Keratinocyte (primary cell): ENCODE results near the gene RHOF.

Experiments used
- CTCF ChIP-seq, 3 experiments: IDR thresholded peaks in 1 of 3; conservative IDR thresholded peaks in 1 of 3; optimal IDR thresholded peaks in 1 of 3; 2 replicates in 2 of 3; 3 replicates in 1 of 3; pipeline versions ENCODE3 to v1.5.1; 2011; ENCODE audit warnings: low read length in 3 of 3, mild to moderate bottlenecking in 3 of 3, moderate library complexity in 2 of 3, control low read depth in 1 of 3, inconsistent platforms in 1 of 3; ENCODE audit not compliant: insufficient read depth in 2 of 3; ENCODE audit errors: extremely low read depth in 1 of 3
- EZH2 ChIP-seq: IDR thresholded peaks from one replicate; pipeline ENCODE4 v1.6.1; 2012; ENCODE audit warnings: inconsistent platforms, mild to moderate bottlenecking, low read length, moderate library complexity

- TF ChIP-seq CTCF (optimal IDR thresholded peaks at IDR 0.05 in 1 of 3, IDR thresholded peaks at IDR 0.05 in 1 of 3, conservative IDR thresholded peaks at IDR 0.05 in 1 of 3; ENCODE audit: extremely low read depth in 1 of 3, insufficient read depth in 2 of 3, low read length in 3 of 3) (no peak), EZH2 (no peak)
These were observed 37.2 kb upstream of the RHOF start for GRCh38 chr12:121830588-121831265.
